GM15510 (cell line): ENCODE data around the gene TLE4.

Experiments
- POLR2A ChIP-seq: IDR thresholded peaks from 3 replicates; pipeline ENCODE4 v1.6.1; 2011; ENCODE audit warnings: borderline replicate concordance; ENCODE audit not compliant: insufficient read length; ENCODE audit errors: extremely low read depth

The TLE4 gene

DNA sequence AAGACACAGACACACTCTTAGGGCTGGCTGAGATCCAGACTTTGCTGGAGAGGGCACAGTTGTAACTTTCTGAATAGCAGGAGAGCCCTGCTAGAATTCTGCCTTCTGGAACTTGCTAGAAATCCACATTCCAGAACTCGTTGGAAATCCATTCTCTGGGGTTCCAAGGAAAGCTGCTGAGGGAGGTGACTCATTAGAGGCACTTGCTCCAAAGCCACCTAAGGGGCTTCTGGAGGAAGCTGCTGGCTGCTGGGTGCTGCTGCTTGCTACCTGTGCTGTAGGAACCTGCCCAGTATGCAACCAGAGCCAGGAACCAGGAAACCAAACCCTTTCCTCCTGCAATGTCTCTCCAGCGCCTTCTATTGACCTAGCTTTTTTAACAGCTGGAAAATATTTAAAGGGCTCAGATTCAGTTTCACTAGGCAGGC lies 4.1 kb upstream of the TLE4 start:
- TF ChIP-seq POLR2A, result no peak

DNA sequence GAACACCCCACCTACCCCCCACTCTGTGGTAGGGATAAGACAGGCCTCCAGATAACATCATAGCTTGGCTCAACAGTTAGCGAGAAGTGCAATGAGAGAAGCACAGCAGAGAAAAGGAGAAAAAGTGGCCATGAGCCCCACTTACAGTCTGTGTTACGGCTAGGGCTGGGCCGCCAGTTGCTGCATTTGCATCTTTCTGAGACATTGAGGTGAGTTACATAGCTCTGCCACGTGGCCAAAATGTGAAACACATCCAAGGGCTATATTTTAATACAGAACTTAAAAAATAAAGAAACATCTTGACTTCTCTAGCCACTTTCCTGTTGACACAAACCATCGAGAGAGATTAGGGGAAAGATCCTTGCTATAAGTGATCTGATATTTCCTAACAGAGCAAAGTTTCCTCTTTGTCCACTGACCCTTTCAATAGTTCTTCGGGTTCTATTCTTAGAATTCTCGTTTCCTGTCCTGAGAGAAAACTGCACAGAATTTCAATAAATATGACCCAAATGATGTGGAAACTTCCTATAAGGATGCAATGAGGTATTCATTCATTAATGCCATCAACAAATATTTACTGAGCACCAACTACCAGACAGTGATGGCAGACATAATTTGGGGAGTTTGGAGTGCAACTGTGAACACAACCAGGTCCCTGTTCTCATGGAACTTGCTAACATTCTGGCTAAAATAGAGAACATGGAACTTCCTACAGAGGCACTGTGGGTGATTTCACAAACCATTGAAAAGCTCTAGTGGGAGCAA lies 3.2 kb upstream of the TLE4 start:
- TF ChIP-seq POLR2A, result no peak

DNA sequence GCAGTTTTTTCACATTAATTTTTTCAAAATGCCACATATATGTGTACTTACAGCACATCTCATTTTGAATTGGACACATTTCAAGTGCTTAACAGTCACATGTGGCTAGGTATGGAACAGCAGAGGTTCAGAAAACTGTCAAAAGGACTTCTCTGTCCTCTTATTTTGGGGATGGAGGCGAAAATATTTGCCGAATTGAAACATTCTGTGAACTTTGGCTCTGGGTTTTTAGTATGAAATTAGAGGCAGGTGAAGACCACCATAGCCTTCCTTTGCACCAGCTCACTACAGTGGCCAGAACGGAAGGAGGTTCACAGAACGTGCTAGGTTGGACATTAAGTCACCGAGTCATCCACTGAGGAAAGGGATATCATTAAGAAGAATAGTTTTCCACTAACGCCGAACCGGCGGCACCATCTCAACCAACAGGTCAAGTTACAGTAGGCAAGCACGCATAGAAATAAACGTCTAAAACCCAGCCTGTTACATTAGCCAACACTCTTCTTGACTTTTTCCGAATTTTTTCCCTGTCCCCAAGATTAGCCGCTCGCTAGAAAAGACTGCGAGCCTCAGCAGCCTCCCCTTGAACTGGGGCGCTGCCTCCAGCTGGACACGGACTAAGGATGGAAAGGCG lies 1.8 kb upstream of the TLE4 start:
- TF ChIP-seq POLR2A, result no peak

DNA sequence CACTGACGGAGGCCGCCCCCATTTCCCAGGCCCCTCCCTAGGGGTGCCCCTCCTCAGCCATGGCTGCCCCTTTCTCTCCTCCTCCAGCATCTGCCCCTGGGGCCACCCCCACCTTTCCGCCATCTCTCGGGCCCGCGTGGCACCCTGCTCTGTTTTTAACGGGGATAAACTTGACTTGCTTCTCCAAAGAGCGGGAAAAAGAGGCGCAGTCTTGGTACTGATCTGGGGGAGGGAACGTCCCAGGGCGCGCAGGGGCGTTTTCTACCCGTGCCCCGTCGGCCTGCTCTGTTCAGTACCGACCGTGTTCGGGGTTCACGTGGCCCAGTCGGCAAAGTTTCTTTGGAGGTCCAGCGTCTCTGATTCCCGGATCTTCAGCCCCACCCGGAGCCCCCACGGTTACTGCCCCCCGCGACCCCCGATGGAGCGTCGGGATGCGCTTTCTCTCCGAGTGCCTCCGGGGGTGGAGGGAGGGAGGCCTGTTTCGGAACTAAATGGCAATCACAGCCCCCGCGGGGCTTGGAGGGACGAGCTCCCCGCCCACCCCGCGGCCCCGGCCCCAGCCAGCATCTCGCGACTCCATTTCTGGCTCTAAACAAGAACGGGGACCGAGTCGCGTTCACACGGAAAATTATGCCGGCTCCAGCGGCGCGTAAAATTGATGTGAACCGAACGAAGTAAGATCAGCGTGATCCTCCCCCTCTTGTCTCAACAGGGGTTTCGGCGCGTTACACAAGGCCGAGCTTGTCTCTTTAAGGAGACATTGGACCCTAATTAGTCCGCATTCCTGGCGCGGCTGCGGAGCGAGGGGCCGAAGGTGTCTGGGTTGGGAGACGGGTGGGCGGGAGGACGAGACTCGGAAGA lies 1.1 kb upstream of the TLE4 start:
- TF ChIP-seq POLR2A, result peak; percentile 28

DNA sequence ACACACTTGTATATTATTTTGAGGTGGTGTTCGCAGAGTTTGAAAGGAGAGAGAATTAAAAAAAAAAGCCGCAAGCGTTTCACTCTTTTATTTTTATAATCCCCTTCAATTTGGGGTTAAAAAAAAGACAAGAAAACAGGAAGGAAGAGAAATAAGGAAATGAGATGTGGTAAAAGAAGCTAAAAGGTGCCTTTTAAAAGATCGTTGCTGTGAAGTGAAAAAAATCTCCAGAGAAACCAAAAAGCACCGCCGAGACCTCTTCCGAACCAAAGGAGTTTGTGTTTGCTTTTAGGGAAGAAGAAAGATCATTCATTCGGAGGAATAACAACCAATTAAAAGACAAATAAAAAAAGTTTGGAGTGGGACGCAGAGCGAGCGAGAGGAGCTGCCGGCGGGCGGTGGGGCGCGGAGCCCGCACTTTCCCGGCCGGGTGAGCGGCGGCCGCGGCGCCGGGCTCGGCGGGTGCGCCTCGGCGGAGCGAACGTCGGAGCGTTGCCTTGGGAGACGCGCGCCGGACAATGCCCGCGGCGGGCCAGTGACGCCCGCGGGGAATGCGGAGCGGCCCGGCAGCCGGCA lies 355 bp downstream of the TLE4 start:
- TF ChIP-seq POLR2A, result peak; percentile 30

DNA sequence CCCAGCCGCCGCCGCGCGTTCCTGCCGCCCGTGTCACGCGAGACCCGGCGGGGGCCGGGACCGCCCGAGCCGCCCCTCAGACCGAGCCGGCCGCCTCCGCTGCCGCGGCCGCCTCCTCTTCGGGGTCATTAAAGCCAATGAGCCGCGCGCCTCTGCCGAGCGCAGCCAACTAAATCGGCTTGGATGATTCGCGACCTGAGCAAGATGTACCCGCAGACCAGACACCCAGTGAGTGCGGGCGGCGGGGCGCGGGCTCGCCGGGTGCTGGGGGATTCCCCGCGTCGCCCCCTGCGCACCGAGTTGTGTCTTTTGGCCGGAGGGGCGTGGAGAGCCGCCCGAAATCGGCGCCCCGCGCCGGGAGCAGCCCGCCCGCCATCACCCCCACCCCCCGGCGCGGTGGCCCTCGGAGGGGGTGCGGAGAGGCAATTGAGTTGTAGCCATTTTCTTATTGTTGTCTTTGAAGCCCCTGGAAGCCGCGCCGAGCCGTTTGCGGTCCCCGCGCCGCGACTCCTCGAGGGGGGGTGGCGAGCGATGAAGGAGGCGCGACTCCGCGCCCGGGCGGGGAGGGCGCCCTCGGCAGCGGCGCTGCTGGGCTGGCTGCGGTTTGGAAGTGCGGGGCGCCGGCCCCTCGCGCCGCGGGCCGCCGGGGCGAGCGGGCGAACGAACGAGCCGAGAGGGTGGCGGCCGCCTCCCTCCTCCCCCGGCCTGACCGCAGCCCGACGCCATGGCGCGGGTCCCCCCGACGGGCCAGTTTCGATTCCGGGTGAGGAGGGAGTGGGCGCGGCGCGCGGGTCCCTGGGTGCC lies 1.0 kb downstream of the TLE4 start:
- TF ChIP-seq POLR2A, result peak; percentile 31

DNA sequence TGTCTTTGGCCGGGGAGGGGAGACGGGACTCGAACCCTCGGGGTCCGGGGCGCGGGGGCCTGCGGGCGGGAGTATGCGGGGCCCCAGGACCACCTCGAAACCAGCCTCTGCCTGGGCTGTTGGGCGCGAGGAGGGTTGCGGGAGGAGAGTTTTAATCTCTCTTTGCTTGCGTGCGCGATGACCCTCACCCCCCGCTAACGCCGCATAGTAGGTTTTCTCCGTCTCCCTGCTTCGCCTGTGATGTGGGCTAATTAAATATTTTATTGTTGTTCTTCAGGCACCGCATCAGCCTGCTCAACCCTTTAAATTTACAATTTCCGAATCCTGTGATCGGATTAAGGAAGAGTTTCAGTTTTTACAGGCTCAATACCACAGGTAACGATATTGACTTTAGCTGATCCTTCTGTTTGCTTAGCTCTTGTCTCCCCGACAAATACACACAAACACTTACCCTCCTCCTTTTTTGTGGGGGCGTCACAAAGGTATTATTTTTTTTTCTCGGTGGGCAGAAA lies 1.7 kb downstream of the TLE4 start:
- TF ChIP-seq POLR2A, result no peak

DNA sequence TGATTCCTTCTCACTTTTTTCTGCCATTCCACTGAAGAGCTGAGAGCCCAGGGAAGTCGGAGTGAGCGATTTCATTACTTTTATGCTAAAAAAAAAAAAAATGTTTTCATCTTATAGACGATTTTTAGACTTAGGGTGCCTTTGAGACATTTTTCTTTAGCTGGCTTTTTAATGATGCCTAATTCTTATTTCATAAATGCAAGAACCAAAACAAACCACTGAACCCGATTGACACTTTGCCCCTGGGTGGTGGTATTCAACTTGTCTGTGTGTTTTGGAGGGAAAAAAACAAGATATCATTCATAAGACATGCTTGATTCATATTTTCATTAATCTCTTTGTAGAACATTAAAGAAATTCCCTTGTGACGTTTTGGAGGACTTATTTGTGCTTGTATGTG lies 2.4 kb downstream of the TLE4 start:
- TF ChIP-seq POLR2A, result no peak

DNA sequence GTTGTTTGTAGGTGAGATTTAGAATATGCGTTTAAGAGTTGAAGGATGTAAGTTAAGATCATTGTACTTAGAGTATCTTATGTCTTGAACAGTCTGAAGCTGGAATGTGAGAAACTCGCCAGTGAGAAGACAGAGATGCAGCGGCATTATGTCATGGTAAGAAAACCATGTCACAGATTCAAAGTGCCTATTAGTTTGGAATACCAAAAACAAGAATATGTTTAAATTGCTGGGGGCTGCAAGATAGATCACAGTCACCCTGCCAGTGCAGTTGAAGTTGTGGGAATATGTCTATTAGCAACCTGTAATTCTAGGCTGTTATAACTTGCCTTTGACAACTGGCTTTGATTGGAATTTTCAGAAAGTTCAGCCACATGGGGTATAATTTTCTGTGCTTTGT lies 3.0 kb downstream of the TLE4 start:
- no peak for TF ChIP-seq POLR2A

DNA sequence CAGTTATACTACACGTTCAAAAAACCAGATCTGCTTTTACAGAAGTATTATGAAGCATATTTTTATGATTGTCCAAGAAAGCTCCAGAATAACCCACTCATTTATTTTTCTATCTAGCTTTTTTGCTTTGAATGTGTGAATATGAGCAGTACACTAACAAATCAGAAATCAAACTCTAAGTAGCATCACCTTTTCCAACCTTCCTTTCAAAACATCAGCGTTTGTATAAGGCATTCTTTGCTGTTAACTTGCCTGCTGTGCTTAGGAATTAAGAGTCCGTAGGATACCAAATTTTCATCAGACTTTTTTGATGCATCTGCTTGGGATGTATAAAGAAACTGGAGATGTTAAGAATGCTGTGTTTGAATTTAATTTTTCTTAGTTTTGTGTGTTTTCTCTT lies 3.8 kb downstream of the TLE4 start:
- no peak for TF ChIP-seq POLR2A

DNA sequence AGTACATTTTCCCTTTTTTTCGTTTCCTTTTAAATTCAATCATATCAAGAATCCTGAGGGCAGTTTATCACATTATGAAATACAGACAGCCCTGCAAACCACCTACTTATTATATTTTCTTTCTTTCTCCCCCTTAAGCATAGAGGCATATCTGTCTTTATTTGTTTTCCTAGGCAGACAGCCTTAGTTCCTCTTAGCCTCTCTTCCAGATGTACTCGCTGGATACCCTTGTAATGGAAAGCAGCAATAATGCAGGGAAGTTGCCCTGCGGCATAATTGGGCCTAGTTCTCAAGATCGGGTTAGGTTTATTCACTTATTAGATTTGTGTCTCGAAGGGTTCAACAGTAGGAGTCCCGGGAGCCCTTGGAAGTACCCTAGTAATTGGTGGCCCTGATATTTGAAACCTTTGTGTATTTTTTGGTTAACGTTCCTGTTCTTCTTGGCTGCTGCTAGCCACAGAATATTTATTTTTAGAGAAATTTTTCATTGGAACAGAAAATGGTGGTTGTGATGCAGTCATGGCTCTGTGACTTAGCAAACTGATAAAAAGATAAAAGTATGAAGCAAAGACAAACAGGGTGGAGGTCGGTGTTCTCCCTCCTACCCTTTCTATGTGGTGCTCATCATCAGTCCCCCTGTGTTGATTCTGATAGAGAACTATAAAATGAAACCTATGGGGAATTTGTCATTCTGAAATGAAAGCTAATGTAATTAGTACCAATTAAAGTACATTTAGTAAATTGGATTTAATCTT lies 6.4 kb downstream of the TLE4 start:
- no peak for TF ChIP-seq POLR2A

DNA sequence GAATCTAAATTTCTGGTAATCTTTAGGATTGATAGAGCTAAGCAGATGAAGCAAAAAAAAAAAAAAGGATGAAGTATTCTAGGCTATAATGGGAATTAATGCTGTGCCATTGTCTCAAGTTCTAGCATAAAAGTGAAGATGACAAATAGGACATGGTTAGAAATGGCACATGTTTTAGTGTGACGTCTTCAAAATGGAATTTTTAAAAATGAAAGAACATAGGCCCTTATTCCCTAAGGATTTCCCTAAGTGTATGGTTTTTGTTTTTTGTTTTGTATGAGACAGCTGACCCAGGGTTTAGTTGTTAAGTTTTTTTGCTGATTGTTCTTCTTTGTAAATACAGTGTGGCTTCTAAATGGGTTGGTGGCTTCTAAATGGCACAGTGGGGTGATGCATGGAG lies 7.1 kb downstream of the TLE4 start:
- no peak for TF ChIP-seq POLR2A

DNA sequence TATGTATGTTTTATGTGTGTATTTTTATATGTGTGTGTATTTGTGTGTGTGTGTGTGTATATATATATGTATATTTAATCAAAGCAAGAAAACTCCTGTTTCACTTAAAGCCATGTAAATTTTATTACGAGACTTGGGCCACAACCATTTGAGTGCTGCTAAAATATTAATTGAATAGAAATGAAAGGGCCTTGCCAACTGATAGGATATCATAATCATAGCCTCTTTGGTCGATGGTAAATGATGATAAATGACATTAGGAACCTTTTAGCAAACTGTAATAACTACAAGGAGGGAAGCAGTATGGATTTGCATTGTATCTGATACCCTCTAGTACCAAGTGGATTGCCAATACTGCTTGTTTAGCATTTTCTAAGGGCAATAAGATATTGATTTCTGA lies 7.9 kb downstream of the TLE4 start:
- no peak for TF ChIP-seq POLR2A

DNA sequence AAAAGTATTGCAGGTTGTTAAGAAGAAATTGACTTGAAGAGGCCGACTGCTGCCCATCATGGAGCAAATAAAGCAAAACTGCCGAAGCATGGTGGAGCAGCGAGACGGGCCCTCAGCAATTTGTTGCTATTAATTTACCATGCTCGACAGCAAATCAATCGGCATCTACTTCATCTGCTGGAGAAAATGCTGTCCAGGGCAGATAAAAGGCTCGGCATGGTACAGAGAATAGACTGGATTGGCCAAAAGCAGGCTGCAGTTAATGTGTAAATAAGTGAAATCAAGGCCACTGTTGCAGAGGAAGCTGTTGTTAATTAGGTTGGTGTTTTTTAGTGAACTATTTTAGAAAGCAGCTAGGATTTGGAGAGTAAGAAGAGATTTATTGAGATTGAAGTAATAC lies 8.3 kb downstream of the TLE4 start:
- no peak for TF ChIP-seq POLR2A

DNA sequence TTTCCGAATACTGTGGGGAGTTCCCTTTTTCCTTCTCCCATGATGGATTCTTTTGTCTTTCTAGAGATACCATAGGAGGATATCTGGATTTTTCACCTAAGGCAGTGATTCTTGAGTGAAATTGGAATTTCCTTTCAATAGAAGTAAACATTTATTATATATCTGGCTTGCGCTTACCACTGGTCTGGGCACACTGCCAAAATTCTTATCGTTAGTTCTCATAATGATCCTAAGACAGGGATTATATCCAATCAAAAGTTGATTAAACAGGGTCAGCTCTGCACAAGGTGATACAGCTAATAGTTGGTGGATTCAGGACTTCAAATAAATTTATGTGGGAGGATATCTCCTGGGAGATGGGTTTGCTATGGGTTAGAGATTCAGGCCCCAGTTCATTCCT lies 9.6 kb downstream of the TLE4 start:
- no peak for TF ChIP-seq POLR2A
